Posterior vena cava (tissue), 2 donors: Measurements from ENCODE around the gene NR6A1. TPM values are rescaled to one million over a fixed set of nuclear protein-coding genes. Genes with fewer than 3 reads are reported as not detected.
A peak's percentile ranks its signal among the peaks of the same experiment; 100 is the strongest.

Experiments used
- DNase-seq: peaks from one replicate; pipeline ENCODE4 v3.0.0-alpha.2; 2020; ENCODE audit warnings: low spot score
- intact Hi-C, 2 donors: fragments of 100-400 bp; cut with DNase I; formaldehyde crosslinking; loops; one replicate each; pipeline versions ENCODE4 v1.14.1 to v1.14.2; 2022 to 2023
- total RNA-seq, 2 donors: library from RNA; stranded (reverse); fragmentation: NEBNext Ultra II Directional; extraction: Animal tissue kit (Norgen Biotek cat#: 25700); gene quantifications; one replicate each; pipeline ENCODE4 v1.2.1, GENCODE V29; 2021
- donor health status: DM: yes; HTN: yes; CAD: no.
- donor health status: DM: yes; HTN: yes; CAD: no.

Gene NR6A1
- total RNA-seq, 2 donors from 2014 or later = 0.23 to 0.76 TPM

DNA sequence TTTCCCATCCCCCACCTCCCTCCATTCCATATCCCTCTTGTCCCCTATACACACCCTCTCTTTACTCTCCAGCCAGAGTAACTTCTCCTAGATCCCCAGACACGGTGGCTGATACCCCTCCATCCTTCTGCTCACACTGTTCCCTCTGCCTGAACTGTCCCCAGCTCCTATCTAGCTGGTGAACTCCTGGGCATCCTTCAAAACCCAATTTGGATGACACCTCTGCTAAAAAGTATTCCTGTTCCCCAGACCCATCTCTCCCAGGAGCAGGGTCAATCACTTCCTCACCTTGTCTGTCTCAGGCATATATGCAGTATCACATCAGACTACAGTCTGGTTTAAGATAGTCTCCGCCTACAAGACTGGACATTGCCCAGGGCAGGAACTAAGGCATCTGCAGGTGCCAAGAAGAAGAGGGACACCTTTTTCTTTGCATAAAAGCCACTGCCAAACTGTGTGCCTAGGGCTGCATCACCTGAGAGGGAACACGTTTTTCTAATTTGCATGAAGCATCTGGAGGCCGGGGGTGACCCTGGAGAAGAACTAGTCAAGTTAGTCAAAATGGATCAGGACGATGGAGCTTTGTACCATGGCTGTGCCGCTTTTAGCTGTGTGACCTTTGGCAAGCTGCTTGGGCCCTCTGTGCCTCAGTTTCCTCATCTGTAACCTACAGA, 291.0 kb downstream of the NR6A1 start:
- intact Hi-C loops = no loop called here
- no peak for DNase-seq

DNA sequence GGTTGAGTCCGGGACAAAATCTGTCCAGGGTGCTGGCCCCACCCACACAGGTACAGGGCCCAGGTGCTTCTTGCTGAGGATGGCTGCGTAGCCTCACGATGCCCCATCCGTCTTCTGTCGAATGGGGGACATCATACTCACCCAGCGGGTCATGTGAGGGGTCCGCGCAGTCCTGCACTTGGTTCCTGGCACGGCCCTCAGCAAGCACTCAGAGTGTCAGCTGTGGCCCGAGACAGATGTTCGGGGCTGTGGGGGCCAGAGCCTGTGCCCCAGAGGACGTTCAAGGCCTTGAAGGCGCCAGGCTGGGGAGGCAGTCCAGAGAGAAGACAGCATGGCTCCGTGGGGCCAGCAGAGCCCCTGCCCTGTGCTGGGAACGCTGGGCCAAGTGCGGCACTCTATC, 291.7 kb downstream of the NR6A1 start:
- DNase-seq = no peak
- intact Hi-C loops = no loop called here

DNA sequence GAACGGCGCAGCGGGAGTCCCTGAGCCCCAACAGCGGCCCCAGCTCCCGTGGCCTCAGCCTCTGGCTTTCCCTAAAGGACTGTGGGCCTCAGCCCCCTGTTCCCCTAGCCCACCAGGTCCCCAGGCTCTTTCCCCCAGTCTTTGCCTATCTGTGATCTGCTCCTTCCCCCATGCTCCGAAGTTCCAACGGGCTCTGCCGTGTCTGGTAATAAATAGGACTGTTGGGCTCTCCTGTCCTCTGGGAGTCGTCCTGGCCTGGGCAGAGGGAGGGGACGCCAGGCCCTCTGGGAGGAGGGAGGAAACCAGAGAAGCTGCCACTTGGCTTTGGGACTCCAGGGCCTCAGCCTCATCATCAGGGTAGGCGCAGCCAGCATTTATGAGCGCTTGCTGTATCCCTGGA, 292.8 kb downstream of the NR6A1 start:
- intact Hi-C loops = no loop called here
- no peak for DNase-seq

DNA sequence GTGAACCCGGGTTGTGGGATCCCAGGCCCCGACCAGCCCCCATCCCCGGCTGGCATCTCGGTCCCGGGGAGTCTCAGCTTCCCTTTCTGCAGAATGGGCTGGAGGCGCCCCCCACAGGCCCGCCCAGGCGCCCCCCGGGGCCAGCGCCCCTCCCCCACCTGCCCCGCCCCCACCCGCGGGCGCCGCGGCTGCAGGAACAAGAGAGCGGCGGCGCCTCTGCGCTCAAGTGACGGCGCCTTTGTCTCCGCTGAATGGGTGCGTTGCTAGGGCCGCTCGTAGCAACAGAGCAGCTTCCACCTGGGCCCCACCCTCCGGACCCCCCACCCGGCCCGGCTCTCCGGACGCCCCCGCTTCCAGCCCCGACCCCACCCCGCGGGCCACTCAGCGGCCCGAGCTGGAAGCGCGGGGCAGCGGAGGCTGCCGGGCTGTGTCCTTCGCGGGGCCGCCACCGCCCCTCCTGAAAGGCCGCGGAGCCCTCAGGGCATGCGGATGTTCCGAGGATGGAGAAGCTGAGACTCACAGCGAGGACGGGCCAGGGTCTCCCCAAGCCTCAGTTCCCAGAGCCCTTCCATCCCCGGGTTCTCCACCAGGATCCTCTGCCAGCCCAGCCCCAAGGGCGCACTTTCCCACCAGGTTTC, 293.3 kb downstream of the NR6A1 start:
- DNase-seq = no peak
- intact Hi-C loops = no loop called here

DNA sequence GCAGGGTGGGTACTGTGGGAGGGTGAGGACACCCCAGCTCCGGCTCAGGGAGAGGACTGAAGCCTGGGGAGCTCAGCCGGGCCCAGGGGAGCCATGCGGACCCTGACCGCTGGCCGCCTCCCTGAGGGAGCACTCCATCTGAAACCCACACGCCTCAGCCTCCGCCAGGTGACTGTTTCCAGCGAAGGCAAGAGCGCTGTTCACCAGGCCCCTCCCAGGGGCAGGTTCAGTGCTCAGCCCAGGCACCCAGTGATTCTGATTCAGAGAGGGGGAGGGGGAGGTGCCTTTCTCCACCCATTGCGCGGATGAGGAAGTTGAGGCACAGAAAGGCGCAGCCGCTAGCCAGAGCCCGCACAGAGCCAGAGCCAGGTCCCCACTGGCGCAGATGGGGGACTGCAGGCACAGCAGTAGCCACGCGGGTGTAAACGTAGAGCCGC, 293.9 kb downstream of the NR6A1 start:
- intact Hi-C loops = no loop called here

GRCh38 chr9:124475868-124476690, 295.0 kb downstream of the NR6A1 start:
- intact Hi-C loops = no loop called here
- no peak for DNase-seq

More for the DNA sequence above, 293.9 kb downstream of the NR6A1 start:
- no peak for DNase-seq

- intact Hi-C loops = no loop called here
- no peak for DNase-seq
Observed at GRCh38 chr9:124475158-124475867, 295.8 kb downstream of the NR6A1 start.

DNA sequence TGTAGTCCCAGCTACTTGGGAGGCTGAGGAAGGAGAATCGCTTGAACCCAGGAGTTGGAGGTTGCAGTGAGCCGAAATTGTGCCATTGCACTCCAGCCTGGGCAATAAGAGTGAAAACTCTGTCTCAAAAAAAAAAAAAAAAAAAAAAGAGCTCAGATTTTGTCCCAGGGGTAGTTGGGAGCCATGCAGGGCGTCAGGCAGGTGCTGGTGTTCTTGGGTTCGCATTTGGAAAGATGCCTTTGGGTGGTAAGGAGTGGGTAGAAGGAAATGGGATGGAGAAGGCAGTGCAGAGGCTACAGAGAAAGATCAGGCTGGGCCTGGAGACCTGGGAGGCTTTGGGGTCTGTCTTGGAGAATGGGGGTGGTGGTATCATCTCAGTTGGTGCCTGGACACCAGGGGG, 297.0 kb downstream of the NR6A1 start:
- no peak for DNase-seq

GRCh38 chr9:124473310-124473709, 297.8 kb downstream of the NR6A1 start:
- intact Hi-C loops = no loop called here
- no peak for DNase-seq

More for the DNA sequence above, 297.0 kb downstream of the NR6A1 start:
- intact Hi-C loops = no loop called here

GRCh38 chr9:124472770-124473169, 298.3 kb downstream of the NR6A1 start:
- DNase-seq = no peak
- intact Hi-C loops = no loop called here

DNA sequence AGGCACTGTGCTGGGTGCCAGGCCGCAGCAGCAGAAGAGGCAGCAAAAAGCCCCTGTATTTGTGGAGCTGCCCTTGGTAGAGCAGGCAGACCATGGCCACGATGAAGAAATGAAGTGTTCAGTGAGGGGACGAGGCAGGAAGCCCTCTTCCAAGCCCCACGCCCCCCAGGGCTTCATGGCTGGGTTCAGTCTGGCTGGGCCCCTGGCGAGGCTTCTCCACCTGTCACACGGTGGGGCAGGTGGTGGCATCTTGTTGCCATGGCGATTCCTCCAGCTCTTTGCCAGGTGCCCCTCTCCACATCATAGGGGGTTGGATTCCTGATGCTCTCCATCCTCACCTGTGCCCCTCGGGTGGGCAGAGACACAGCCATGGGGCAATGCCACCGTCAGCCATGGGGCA, 299.4 kb downstream of the NR6A1 start:
- no peak for DNase-seq
- intact Hi-C loops = no loop called here

- intact Hi-C loops = no loop called here
- DNase-seq = no peak
Observed at GRCh38 chr9:124470726-124471125, 300.4 kb downstream of the NR6A1 start.

- intact Hi-C loops = no loop called here
- no peak for DNase-seq
Observed at GRCh38 chr9:124470306-124470705, 300.8 kb downstream of the NR6A1 start.

DNA sequence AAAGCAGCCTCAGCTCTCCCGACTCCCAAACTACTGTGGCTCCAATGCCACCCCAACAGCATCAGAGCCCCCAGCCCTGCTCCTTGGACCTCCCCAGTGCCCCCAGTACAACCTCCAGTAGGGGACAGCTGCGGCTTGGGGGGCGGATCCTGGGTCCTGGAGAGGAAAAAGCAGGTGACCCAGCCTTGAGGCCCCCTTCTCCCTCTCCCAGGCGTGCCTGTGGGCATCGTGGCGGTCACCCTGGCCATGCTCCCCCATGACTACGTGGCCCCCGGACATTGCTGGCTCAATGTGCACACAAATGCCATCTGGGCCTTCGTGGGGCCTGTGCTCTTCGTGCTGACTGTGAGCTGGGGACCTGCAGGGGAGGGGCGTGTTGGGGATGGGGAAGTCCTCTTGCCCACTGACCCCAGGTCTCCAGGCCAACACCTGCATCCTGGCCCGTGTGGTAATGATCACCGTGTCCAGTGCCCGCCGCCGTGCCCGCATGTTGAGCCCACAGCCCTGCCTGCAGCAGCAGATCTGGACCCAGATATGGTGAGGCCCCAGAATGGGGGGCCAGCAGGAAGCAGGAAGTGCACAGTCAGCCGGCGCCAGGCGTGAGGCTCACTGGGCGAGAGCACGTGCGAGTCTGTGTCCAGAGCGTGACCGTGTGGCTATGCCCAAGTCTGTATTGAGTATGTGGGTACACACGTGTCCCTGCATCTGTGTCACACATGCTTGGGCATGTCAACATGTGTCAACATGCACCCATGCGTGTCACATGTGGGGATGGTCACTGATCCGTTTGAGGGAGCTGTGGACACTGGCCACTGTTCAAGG, 301.9 kb downstream of the NR6A1 start:
- DNase-seq = no peak
- intact Hi-C loops = loop anchor here in 1 of 2 donors (5.0 kb wide), 1 partner anchor 1293 kb away; no protein-coding TSS in a partner anchor

GRCh38 chr9:124468061-124468740, 302.9 kb downstream of the NR6A1 start:
- peak; percentile 71 for DNase-seq
- intact Hi-C loops = loop anchor here in 1 of 2 donors (5.0 kb wide), 1 partner anchor 1294 kb away; no protein-coding TSS in a partner anchor

DNA sequence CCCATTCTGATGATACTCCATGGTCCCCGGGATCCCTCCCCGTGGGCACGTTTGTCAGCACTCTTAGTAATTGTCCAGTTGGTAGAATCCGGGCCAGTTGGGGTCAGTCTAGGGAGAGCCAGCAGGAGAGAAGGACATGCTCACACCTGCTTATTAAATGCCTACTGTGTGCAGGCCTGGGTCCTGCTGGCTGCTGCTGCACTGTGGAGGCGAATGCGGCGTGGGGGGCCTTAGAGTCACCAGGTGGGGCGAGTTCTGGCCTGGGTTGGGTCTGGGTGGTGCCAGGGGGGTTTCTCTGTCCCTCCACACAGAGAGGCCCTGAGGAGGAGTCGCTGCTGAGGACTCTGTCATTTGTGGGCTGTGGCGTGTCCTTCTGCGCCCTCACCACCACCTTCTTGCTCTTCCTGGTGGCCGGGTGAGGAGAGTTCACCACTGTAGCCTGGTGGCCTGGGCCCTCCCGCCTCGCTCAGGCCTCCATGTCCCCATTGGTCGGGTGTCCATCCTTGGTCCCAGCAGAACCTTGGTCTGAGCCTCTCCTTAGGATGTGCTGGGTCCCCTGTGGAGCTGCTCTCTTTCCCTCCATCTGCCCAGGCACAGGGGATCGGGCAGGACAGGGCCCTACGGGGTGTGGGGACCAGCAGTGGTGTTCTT, 303.6 kb downstream of the NR6A1 start:
- DNase-seq = peak; percentile 73
- intact Hi-C loops = loop anchor here in 1 of 2 donors (5.0 kb wide), 1 partner anchor 1295 kb away; no protein-coding TSS in a partner anchor
